WTC11 (cell line): ENCODE measurements around the gene ZMIZ1.

Experiments
- CTCF ChIP-seq: fragments of 200-600 bp; IDR thresholded peaks from 2 replicates; pipeline ENCODE4 v1.8.0; 2022; ENCODE audit warnings: antibody characterized with exemption
- MAX ChIP-seq: sonication (generic); formaldehyde crosslinking; IDR thresholded peaks from 2 replicates; pipeline ENCODE4 v1.8.0; 2022; ENCODE audit warnings: mild to moderate bottlenecking, missing genetic modification reagents
- PRDM15 ChIP-seq: sonication (generic); formaldehyde crosslinking; IDR thresholded peaks from 2 replicates; pipeline ENCODE4 v1.8.0; 2022; ENCODE audit warnings: missing genetic modification reagents
- SMAD4 ChIP-seq: sonication (generic); formaldehyde crosslinking; IDR thresholded peaks from 2 replicates; pipeline ENCODE4 v1.8.0; 2022; ENCODE audit warnings: mild to moderate bottlenecking, missing genetic modification reagents
- ZNF232 ChIP-seq: sonication (generic); formaldehyde crosslinking; IDR thresholded peaks from 2 replicates; pipeline ENCODE4 v1.8.0; 2022; ENCODE audit warnings: mild to moderate bottlenecking, missing genetic modification reagents
- ZNF423 ChIP-seq: fragments of 250-450 bp; sonication (Bioruptor Pico); IDR thresholded peaks from 2 replicates; pipeline ENCODE4 v2.1.2; 2022; ENCODE audit warnings: mild to moderate bottlenecking, moderate library complexity

- no peak for TF ChIP-seq CTCF
- no peak for TF ChIP-seq ZNF232 (CRISPR knock-in tag)
- TF ChIP-seq ZNF423 (CRISPR knock-in tag), result no peak
- TF ChIP-seq SMAD4 (CRISPR knock-in tag), result no peak
- TF ChIP-seq MAX (CRISPR knock-in tag), result no peak
- no peak for TF ChIP-seq PRDM15 (CRISPR knock-in tag)
Observed at GRCh38 chr10:79084972-79085597, 16.3 kb downstream of the ZMIZ1 start.
